Osteoblast (primary cell): ENCODE results near the gene PAPSS1. TPM values are rescaled to one million over a fixed set of nuclear protein-coding genes. Genes with fewer than 3 reads are reported as not detected.
"Not testable (repeated sequence)": the region's sequence is repeated elsewhere in the genome, so short reads cannot be mapped to it uniquely, and the experiment has no call there.

Experiments used
- DNase-seq: peaks from one replicate; pipeline ENCODE4 v3.0.0; 2011; ENCODE audit warnings: low spot score, mixed read lengths; ENCODE audit not compliant: insufficient read length; ENCODE audit errors: missing footprints
- H2AFZ ChIP-seq: 2 replicates; pipeline ENCODE4 v1.6.0; 2011; ENCODE audit warnings: mild to moderate bottlenecking, low read length
- H3K27ac ChIP-seq: 2 replicates; pipeline ENCODE4 v1.5.1; 2011; ENCODE audit warnings: mild to moderate bottlenecking, low read depth, low read length, moderate library complexity
- H3K27me3 ChIP-seq: 2 replicates; pipeline ENCODE4 v1.6.0; 2012; ENCODE audit warnings: mild to moderate bottlenecking, control low read depth, inconsistent platforms, low read length, moderate library complexity; ENCODE audit not compliant: insufficient read depth
- H3K36me3 ChIP-seq: 2 replicates; pipeline ENCODE4 v1.5.1; 2011; ENCODE audit warnings: mild to moderate bottlenecking, low read length, control low read depth, moderate library complexity; ENCODE audit not compliant: insufficient read depth
- H3K4me1 ChIP-seq: 2 replicates; pipeline ENCODE4 v1.5.1; 2011; ENCODE audit warnings: mild to moderate bottlenecking, low read length, control low read depth, moderate library complexity; ENCODE audit not compliant: insufficient read depth
- H3K4me2 ChIP-seq: 2 replicates; pipeline ENCODE4 v1.6.0; 2011; ENCODE audit warnings: mild to moderate bottlenecking, low read length; ENCODE audit not compliant: insufficient read depth
- H3K4me3 ChIP-seq: fragments of 200-600 bp; sonication (generic); 3 replicates; pipeline ENCODE4 v1.5.1; 2012; ENCODE audit warnings: mild to moderate bottlenecking, low read length, inconsistent platforms; ENCODE audit not compliant: insufficient read depth
- H3K79me2 ChIP-seq: 2 replicates; pipeline ENCODE4 v1.6.0; 2012; ENCODE audit warnings: mild to moderate bottlenecking, low read length, control low read depth, inconsistent platforms; ENCODE audit not compliant: insufficient read depth
- H3K9me3 ChIP-seq: 2 replicates; pipeline ENCODE4 v1.5.1; 2011; ENCODE audit warnings: low read depth, low read length, control low read depth
- H4K20me1 ChIP-seq: 2 replicates; pipeline ENCODE4 v1.6.0; 2012; ENCODE audit warnings: mild to moderate bottlenecking, low read length, control low read depth; ENCODE audit not compliant: insufficient read depth
- CTCF ChIP-seq: IDR thresholded peaks from 2 replicates; pipeline ENCODE4 v1.5.1; 2011; ENCODE audit warnings: mild to moderate bottlenecking, low read depth, low read length, moderate library complexity; ENCODE audit errors: extremely low read depth
- total RNA-seq: library from RNA; depleted of rRNA; stranded (reverse); fragments of >200 nt; gene quantifications from 2 replicates; pipeline ENCODE4 v1.2.3, GENCODE V29; 2012

PAPSS1 gene
- total RNA-seq, 1 donor = 123 TPM

GRCh38 chr4:107725281-107725859 lies 5.3 kb upstream of the PAPSS1 start:
- DNase-seq = no peak
- Histone ChIP-seq H3K27ac (no peak overlapping the region), H3K4me2 (no peak overlapping the region)

DNA sequence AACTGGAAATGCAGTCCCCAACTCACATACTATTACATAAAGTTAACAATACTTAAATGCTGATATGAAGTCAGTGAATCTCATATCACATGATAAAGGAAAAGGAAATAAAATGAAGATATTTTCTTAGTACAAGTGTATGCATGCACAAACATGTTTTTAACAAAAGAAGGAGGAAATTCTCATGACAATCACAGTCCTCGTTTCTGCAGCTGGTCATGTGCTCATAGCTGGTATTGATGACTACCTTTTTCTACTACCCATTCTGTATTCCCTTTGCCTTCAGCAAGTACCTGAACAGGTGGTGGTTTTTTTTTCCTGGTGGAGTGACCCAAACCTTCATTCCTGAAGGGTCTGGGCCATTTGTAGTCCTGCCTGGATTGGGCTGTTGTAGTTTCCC lies 3.3 kb upstream of the PAPSS1 start:
- H3K9me3 ChIP-seq, H3K4me2 ChIP-seq, H3K27ac ChIP-seq, DNase-seq, H3K4me3 ChIP-seq, H3K27me3 ChIP-seq, H2AFZ ChIP-seq, H4K20me1 ChIP-seq, H3K36me3 ChIP-seq: not testable (repeated sequence)
- Histone ChIP-seq H3K4me1 (peaks cover 12% of the 10 kb centered on the region), H3K79me2 (peaks cover 16% of the 10 kb centered on the region)

More at GRCh38 chr4:107725281-107725859, 5.3 kb upstream of the PAPSS1 start:
- Histone ChIP-seq H2AFZ (no peak overlapping the region), H3K27me3 (no peaks in the 10 kb centered on the region), H3K36me3 (no peaks in the 10 kb centered on the region), H4K20me1 (no peaks in the 10 kb centered on the region), H3K4me1 (peaks cover 3% of the 10 kb centered on the region), H3K4me3 (no peak overlapping the region), H3K79me2 (no peaks in the 10 kb centered on the region), H3K9me3 (no peaks in the 10 kb centered on the region)
- TF ChIP-seq CTCF = no peak

GRCh38 chr4:107721436-107722100 lies 1.5 kb upstream of the PAPSS1 start:
- H3K27ac ChIP-seq = no peak overlapping the region
- TF ChIP-seq CTCF = no peak
- peaks cover 11% of the 10 kb centered on the region for H4K20me1 ChIP-seq
- no peak for DNase-seq
- H3K36me3 ChIP-seq = no peaks in the 10 kb centered on the region
- no peaks in the 10 kb centered on the region for H3K27me3 ChIP-seq
- H3K4me1 ChIP-seq = peaks cover 20% of the 10 kb centered on the region
- no peaks in the 10 kb centered on the region for H3K9me3 ChIP-seq
- H3K4me3 ChIP-seq = peak overlapping the region; percentile 98
- peak overlapping the region; percentile 96 for H2AFZ ChIP-seq
- peaks cover 34% of the 10 kb centered on the region for H3K79me2 ChIP-seq
- H3K4me2 ChIP-seq = peak overlapping the region; percentile 91

GRCh38 chr4:107719207-107719921 lies 670 bp downstream of the PAPSS1 start:
- H3K27ac ChIP-seq = peak overlapping the region; percentile 57
- no peaks in the 10 kb centered on the region for H3K27me3 ChIP-seq
- H3K4me2 ChIP-seq = peak overlapping the region; percentile 86
- peaks cover 17% of the 10 kb centered on the region for H3K4me1 ChIP-seq
- peak overlapping the region; percentile 94 for H2AFZ ChIP-seq
- H3K4me3 ChIP-seq = peak overlapping the region; percentile 98
- no peak for TF ChIP-seq CTCF
- peak; percentile 44 for DNase-seq
- no peaks in the 10 kb centered on the region for H3K9me3 ChIP-seq
- peaks cover 18% of the 10 kb centered on the region for H4K20me1 ChIP-seq
- peaks cover 56% of the 10 kb centered on the region for H3K79me2 ChIP-seq
- no peaks in the 10 kb centered on the region for H3K36me3 ChIP-seq
